Cortex of kidney (tissue), 1 donor: Measurements from ENCODE around the gene S100A11.

Experiments
- DNase-seq: peaks from one replicate; lab custom pipeline; 2025; lab: John Stamatoyannopoulos, UW

The S100A11 gene

GRCh38 chr1:152001631-152002584 lies 34.9 kb downstream of the S100A11 start:
- no peak for DNase-seq

- DNase-seq, result no peak
Measured at GRCh38 chr1:152000964-152001630, 35.7 kb downstream of the S100A11 start.

- DNase-seq, result no peak
Measured at GRCh38 chr1:151998611-151999362, 38.0 kb downstream of the S100A11 start.

- no peak for DNase-seq
Measured at GRCh38 chr1:151997284-151997570, 39.6 kb downstream of the S100A11 start.

- no peak for DNase-seq
Measured at GRCh38 chr1:151995774-151996173, 41.0 kb downstream of the S100A11 start.

GRCh38 chr1:151994956-151995355 lies 41.8 kb downstream of the S100A11 start:
- no peak for DNase-seq

GRCh38 chr1:151993734-151994496 lies 42.9 kb downstream of the S100A11 start, which contains the start of gene S100A10:
S100A10 (minus strand) TSS chr1:151993859; CDS start chr1:151986230, 7,629 bp downstream.
- no peak for DNase-seq

GRCh38 chr1:151993084-151993733 lies 43.6 kb downstream of the S100A11 start:
- DNase-seq, result no peak

GRCh38 chr1:151992303-151993083 lies 44.3 kb downstream of the S100A11 start:
- DNase-seq, result no peak

- no peak for DNase-seq
Measured at GRCh38 chr1:151991663-151992302, 45.0 kb downstream of the S100A11 start.

- no peak for DNase-seq
Measured at GRCh38 chr1:151990856-151991198, 46.0 kb downstream of the S100A11 start.

GRCh38 chr1:151990058-151990855 lies 46.5 kb downstream of the S100A11 start:
- no peak for DNase-seq

- no peak for DNase-seq
Measured at GRCh38 chr1:151989211-151989862, 47.5 kb downstream of the S100A11 start.

GRCh38 chr1:151988405-151988923 lies 48.3 kb downstream of the S100A11 start:
- DNase-seq, result no peak

- no peak for DNase-seq
Measured at GRCh38 chr1:151986501-151987190, 50.2 kb downstream of the S100A11 start.

GRCh38 chr1:151985768-151986167 lies 51.0 kb downstream of the S100A11 start:
- DNase-seq, result no peak

GRCh38 chr1:151985270-151985669 lies 51.5 kb downstream of the S100A11 start:
- no peak for DNase-seq
